Natural killer cell (primary cell): Measurements from ENCODE around the gene FBXL12. TPM values are rescaled to one million over a fixed set of nuclear protein-coding genes. Genes with fewer than 3 reads are reported as not detected.

ENCODE experiments used
- ATAC-seq, 3 donors: fragments of 150-1000 bp in 2 of 3; fragments of 200-7000 bp in 1 of 3; cut with Tn5 transposase; 1 replicate in 1 of 3; 2 replicates in 2 of 3; pipeline ENCODE4 v1.10.0; 2021; ENCODE audit warnings: mild to moderate bottlenecking in 2 of 3, moderate library complexity in 2 of 3
- DNase-seq, 2 donors: peaks; one replicate each; pipeline versions ENCODE4 v3.0.0 to v3.0.0-alpha.2; 2013 to 2021; ENCODE audit warnings: mixed read lengths in 1 of 2
- H3K27ac ChIP-seq: one replicate; pipeline ENCODE4 v1.5.1; 2013; ENCODE audit warnings: mild to moderate bottlenecking, low read length
- H3K27me3 ChIP-seq: one replicate; pipeline ENCODE4 v1.6.1; 2013; ENCODE audit warnings: low read length; ENCODE audit not compliant: control insufficient read depth, insufficient read depth
- H3K36me3 ChIP-seq: one replicate; pipeline ENCODE4 v1.6.1; 2013; ENCODE audit warnings: low read length; ENCODE audit not compliant: control insufficient read depth, insufficient read depth
- H3K4me1 ChIP-seq: one replicate; pipeline ENCODE4 v1.6.1; 2013; ENCODE audit warnings: low read length; ENCODE audit not compliant: control insufficient read depth, insufficient read depth
- H3K4me3 ChIP-seq: one replicate; pipeline ENCODE4 v1.5.1; 2013; ENCODE audit warnings: low read length
- H3K9me3 ChIP-seq: one replicate; pipeline ENCODE4 v1.6.1; 2013; ENCODE audit warnings: low read length; ENCODE audit not compliant: control insufficient read depth, insufficient read depth
- H3K27ac Mint-ChIP-seq, 2 donors: one replicate each; pipeline ENCODE4 v1.8.0; 2022; ENCODE audit warnings: mild to moderate bottlenecking in 2 of 2, mixed read lengths in 2 of 2, moderate library complexity in 1 of 2
- H3K27me3 Mint-ChIP-seq, 2 donors: one replicate each; pipeline ENCODE4 v1.8.0; 2022; ENCODE audit warnings: low read depth in 2 of 2, mixed read lengths in 2 of 2
- H3K36me3 Mint-ChIP-seq: one replicate; pipeline ENCODE4 v1.8.0; 2022; ENCODE audit warnings: mixed read lengths
- H3K4me1 Mint-ChIP-seq, 2 donors: one replicate each; pipeline ENCODE4 v1.8.0; 2022; ENCODE audit warnings: mixed read lengths in 2 of 2
- H3K4me3 Mint-ChIP-seq: one replicate; pipeline ENCODE4 v1.8.0; 2022; ENCODE audit warnings: mild to moderate bottlenecking, moderate library complexity, mixed read lengths
- H3K9me3 Mint-ChIP-seq, 2 donors: one replicate each; pipeline ENCODE4 v1.8.0; 2022; ENCODE audit warnings: mixed read lengths in 2 of 2
- CTCF ChIP-seq: fragments of 200-600 bp; IDR thresholded peaks from one replicate; pipeline ENCODE4 v1.8.0; 2022; ENCODE audit warnings: antibody characterized with exemption
- WGBS: methylation state at CpG from one replicate; pipeline ENCODE4 v1.1.7; 2013; ENCODE audit warnings: missing lambda C conversion rate; ENCODE audit not compliant: insufficient coverage; 5-methylcytosine and 5-hydroxymethylcytosine counted together
- intact Hi-C: fragments of 100-400 bp; cut with micrococcal nuclease; formaldehyde crosslinking; loops from one replicate; pipeline ENCODE4 v1.14.2; 2022
- total RNA-seq, 4 donors: library from RNA; stranded (reverse); fragments of 120-200 nt in 1 of 4; gene quantifications; one replicate each; pipeline versions ENCODE4 v1.2.3 to v1.2.4, GENCODE V29; 2013 to 2022

FBXL12 gene
- total RNA-seq, 3 donors from 2014 or later (not counting 1 experiment from before 2014, with no cell fraction given), result 36.9 to 46.8 (median 43.6) TPM

- no peak for DNase-seq
- no peak overlapping the region for H3K4me3 Mint-ChIP-seq
- H3K27ac ChIP-seq, result no peak overlapping the region
- no peaks in the 10 kb centered on the region for H3K9me3 Mint-ChIP-seq
- H3K27me3 ChIP-seq, result no peaks in the 10 kb centered on the region
- TF ChIP-seq CTCF, result no peak
- no peaks in the 10 kb centered on the region for H3K36me3 Mint-ChIP-seq
- H3K4me3 ChIP-seq, result no peak overlapping the region
- intact Hi-C loops, result no loop called here
- peaks cover 3% of the 10 kb centered on the region for H3K36me3 ChIP-seq
- peaks cover 27% of the 10 kb centered on the region for H3K4me1 ChIP-seq
- no peak for ATAC-seq
- no peaks in the 10 kb centered on the region for H3K9me3 ChIP-seq
- H3K27ac Mint-ChIP-seq, result peak overlapping the region in 1 of 2 donors; percentile 10
- 94% methylated on average over 38 of the region's 38 CpGs for WGBS
- no peaks in the 10 kb centered on the region for H3K27me3 Mint-ChIP-seq
- H3K4me1 Mint-ChIP-seq, result peaks cover 28 to 53% of the 10 kb centered on the region in 2 donors
These were observed 35.5 kb upstream of the FBXL12 start for GRCh38 chr19:9854282-9854846.

GRCh38 chr19:9850235-9850959, 31.5 kb upstream of the FBXL12 start:
- peaks cover 9 to 35% of the 10 kb centered on the region in 2 donors for H3K4me1 Mint-ChIP-seq
- H3K36me3 Mint-ChIP-seq, result peaks cover 2% of the 10 kb centered on the region

GRCh38 chr19:9849791-9850190, 30.9 kb upstream of the FBXL12 start:
- H3K4me3 Mint-ChIP-seq, result no peak overlapping the region
- ATAC-seq (no peak), DNase-seq (no peak)
- no peaks in the 10 kb centered on the region for H3K27me3 Mint-ChIP-seq
- H3K36me3 Mint-ChIP-seq, result peaks cover 5% of the 10 kb centered on the region
- H3K9me3 ChIP-seq, result no peaks in the 10 kb centered on the region
- WGBS, result 85% methylated on average over 7 of the region's 7 CpGs
- H3K27me3 ChIP-seq, result no peaks in the 10 kb centered on the region
- H3K4me1 Mint-ChIP-seq, result peaks cover 15 to 35% of the 10 kb centered on the region in 2 donors
- H3K27ac ChIP-seq, result no peak overlapping the region
- H3K4me3 ChIP-seq, result no peak overlapping the region
- no peak overlapping the region for H3K27ac Mint-ChIP-seq
- no peak for TF ChIP-seq CTCF
- no peaks in the 10 kb centered on the region for H3K9me3 Mint-ChIP-seq
- intact Hi-C loops, result no loop called here
- peaks cover 10% of the 10 kb centered on the region for H3K4me1 ChIP-seq
- H3K36me3 ChIP-seq, result peaks cover 34% of the 10 kb centered on the region

More at GRCh38 chr19:9850235-9850959, 31.5 kb upstream of the FBXL12 start:
- H3K4me1 ChIP-seq, result peaks cover 10% of the 10 kb centered on the region
- intact Hi-C loops, result no loop called here
- no peaks in the 10 kb centered on the region for H3K27me3 Mint-ChIP-seq
- WGBS, result 90% methylated on average over 17 of the region's 19 CpGs
- ATAC-seq (no peak), DNase-seq (no peak)
- no peak for TF ChIP-seq CTCF
- H3K4me3 Mint-ChIP-seq, result no peak overlapping the region
- no peak overlapping the region for H3K4me3 ChIP-seq
- H3K27me3 ChIP-seq, result no peaks in the 10 kb centered on the region
- H3K27ac ChIP-seq, result no peak overlapping the region
- H3K9me3 Mint-ChIP-seq, result no peaks in the 10 kb centered on the region
- H3K36me3 ChIP-seq, result peaks cover 31% of the 10 kb centered on the region
- no peak overlapping the region for H3K27ac Mint-ChIP-seq
- H3K9me3 ChIP-seq, result no peaks in the 10 kb centered on the region
